Natural killer cell (primary cell): ENCODE data around the gene ISG20L2. TPM values are rescaled to one million over a fixed set of nuclear protein-coding genes. Genes with fewer than 3 reads are reported as not detected.

Experiments used
- ATAC-seq, 3 donors: fragments of 150-1000 bp in 2 of 3; fragments of 200-7000 bp in 1 of 3; cut with Tn5 transposase; 1 replicate in 1 of 3; 2 replicates in 2 of 3; pipeline ENCODE4 v1.10.0; 2021; ENCODE audit warnings: mild to moderate bottlenecking in 2 of 3, moderate library complexity in 2 of 3
- DNase-seq, 2 donors: peaks; one replicate each; pipeline versions ENCODE4 v3.0.0 to v3.0.0-alpha.2; 2013 to 2021; ENCODE audit warnings: mixed read lengths in 1 of 2
- H3K27ac ChIP-seq: one replicate; pipeline ENCODE4 v1.5.1; 2013; ENCODE audit warnings: mild to moderate bottlenecking, low read length
- H3K27me3 ChIP-seq: one replicate; pipeline ENCODE4 v1.6.1; 2013; ENCODE audit warnings: low read length; ENCODE audit not compliant: control insufficient read depth, insufficient read depth
- H3K36me3 ChIP-seq: one replicate; pipeline ENCODE4 v1.6.1; 2013; ENCODE audit warnings: low read length; ENCODE audit not compliant: control insufficient read depth, insufficient read depth
- H3K4me1 ChIP-seq: one replicate; pipeline ENCODE4 v1.6.1; 2013; ENCODE audit warnings: low read length; ENCODE audit not compliant: control insufficient read depth, insufficient read depth
- H3K4me3 ChIP-seq: one replicate; pipeline ENCODE4 v1.5.1; 2013; ENCODE audit warnings: low read length
- H3K9me3 ChIP-seq: one replicate; pipeline ENCODE4 v1.6.1; 2013; ENCODE audit warnings: low read length; ENCODE audit not compliant: control insufficient read depth, insufficient read depth
- H3K27ac Mint-ChIP-seq, 2 donors: one replicate each; pipeline ENCODE4 v1.8.0; 2022; ENCODE audit warnings: mild to moderate bottlenecking in 2 of 2, mixed read lengths in 2 of 2, moderate library complexity in 1 of 2
- H3K27me3 Mint-ChIP-seq, 2 donors: one replicate each; pipeline ENCODE4 v1.8.0; 2022; ENCODE audit warnings: low read depth in 2 of 2, mixed read lengths in 2 of 2
- H3K36me3 Mint-ChIP-seq: one replicate; pipeline ENCODE4 v1.8.0; 2022; ENCODE audit warnings: mixed read lengths
- H3K4me1 Mint-ChIP-seq, 2 donors: one replicate each; pipeline ENCODE4 v1.8.0; 2022; ENCODE audit warnings: mixed read lengths in 2 of 2
- H3K4me3 Mint-ChIP-seq: one replicate; pipeline ENCODE4 v1.8.0; 2022; ENCODE audit warnings: mild to moderate bottlenecking, moderate library complexity, mixed read lengths
- H3K9me3 Mint-ChIP-seq, 2 donors: one replicate each; pipeline ENCODE4 v1.8.0; 2022; ENCODE audit warnings: mixed read lengths in 2 of 2
- WGBS: methylation state at CpG from one replicate; pipeline ENCODE4 v1.1.7; 2013; ENCODE audit warnings: missing lambda C conversion rate; ENCODE audit not compliant: insufficient coverage; 5-methylcytosine and 5-hydroxymethylcytosine counted together
- intact Hi-C: fragments of 100-400 bp; cut with micrococcal nuclease; formaldehyde crosslinking; loops from one replicate; pipeline ENCODE4 v1.14.2; 2022
- total RNA-seq, 4 donors: library from RNA; stranded (reverse); fragments of 120-200 nt in 1 of 4; gene quantifications; one replicate each; pipeline versions ENCODE4 v1.2.3 to v1.2.4, GENCODE V29; 2013 to 2022
- TF ChIP-seq, protein P1 (sequence below): fragments of 200-600 bp; IDR thresholded peaks from one replicate; pipeline ENCODE4 v1.8.0; 2022; ENCODE audit warnings: antibody characterized with exemption

Gene ISG20L2
- total RNA-seq, 3 donors from 2014 or later (not counting 1 experiment from before 2014, with no cell fraction given), result 60.3 to 71.9 (median 68.7) TPM

DNA sequence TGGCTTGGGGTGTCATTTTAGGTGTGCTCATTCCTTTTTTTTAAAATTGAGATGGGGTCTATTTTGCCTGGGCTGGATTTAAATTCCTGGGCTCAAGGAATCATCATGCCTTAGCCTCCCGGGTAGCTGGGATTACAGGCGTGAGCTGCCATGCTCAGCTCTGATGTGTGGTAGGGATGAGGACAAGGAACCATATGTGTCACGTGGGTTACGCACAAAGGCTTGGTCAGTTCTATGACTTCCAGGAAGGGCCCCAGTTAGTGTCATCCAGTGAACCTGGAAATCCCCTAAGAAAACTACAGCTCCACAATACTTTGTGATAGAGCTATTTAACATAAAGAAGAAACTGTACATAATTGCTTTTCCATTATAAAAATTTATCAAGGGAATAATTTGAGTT, 7.0 kb downstream of the ISG20L2 start:
- WGBS, result 82% methylated on average over 4 of the region's 4 CpGs
- no peaks in the 10 kb centered on the region for H3K27me3 Mint-ChIP-seq

DNA sequence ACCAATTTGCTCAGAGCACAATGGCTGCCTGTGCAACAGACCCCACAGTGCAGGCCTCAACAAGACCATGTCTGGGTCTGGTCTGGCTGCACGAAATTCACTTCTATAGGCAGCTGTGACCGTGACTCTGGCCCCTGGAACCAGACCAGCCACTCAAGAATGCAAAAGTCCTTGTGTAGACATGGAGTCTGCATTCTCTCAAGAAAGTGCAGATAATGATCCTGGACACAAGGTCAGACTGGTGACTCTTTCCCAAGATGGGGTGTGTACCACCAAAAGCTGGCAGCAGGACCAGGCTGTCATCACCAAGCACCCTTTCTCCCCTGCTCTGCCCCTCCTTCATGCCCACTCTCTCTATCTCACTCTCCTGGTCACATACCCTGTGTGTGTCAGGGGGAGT, 7.4 kb downstream of the ISG20L2 start:
- Mint-ChIP-seq H3K36me3 (peaks cover 14% of the 10 kb centered on the region), H3K4me1 (peaks cover 20 to 22% of the 10 kb centered on the region in 2 donors), H3K27me3 (no peaks in the 10 kb centered on the region), H3K27ac (no peak overlapping the region), H3K4me3 (no peak overlapping the region), H3K9me3 (no peaks in the 10 kb centered on the region)
- no peak for DNase-seq
- WGBS, result 95% methylated on average over 2 of the region's 2 CpGs
- intact Hi-C loops, result no loop called here
- Histone ChIP-seq H3K4me1 (peaks cover 17% of the 10 kb centered on the region), H3K9me3 (no peaks in the 10 kb centered on the region), H3K27ac (no peak overlapping the region), H3K27me3 (no peaks in the 10 kb centered on the region), H3K4me3 (no peak overlapping the region), H3K36me3 (peaks cover 37% of the 10 kb centered on the region)
- ATAC-seq, result no peak
- TF ChIP-seq, protein P1, sequence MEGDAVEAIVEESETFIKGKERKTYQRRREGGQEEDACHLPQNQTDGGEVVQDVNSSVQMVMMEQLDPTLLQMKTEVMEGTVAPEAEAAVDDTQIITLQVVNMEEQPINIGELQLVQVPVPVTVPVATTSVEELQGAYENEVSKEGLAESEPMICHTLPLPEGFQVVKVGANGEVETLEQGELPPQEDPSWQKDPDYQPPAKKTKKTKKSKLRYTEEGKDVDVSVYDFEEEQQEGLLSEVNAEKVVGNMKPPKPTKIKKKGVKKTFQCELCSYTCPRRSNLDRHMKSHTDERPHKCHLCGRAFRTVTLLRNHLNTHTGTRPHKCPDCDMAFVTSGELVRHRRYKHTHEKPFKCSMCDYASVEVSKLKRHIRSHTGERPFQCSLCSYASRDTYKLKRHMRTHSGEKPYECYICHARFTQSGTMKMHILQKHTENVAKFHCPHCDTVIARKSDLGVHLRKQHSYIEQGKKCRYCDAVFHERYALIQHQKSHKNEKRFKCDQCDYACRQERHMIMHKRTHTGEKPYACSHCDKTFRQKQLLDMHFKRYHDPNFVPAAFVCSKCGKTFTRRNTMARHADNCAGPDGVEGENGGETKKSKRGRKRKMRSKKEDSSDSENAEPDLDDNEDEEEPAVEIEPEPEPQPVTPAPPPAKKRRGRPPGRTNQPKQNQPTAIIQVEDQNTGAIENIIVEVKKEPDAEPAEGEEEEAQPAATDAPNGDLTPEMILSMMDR, result no peak

More for the DNA sequence above, 7.0 kb downstream of the ISG20L2 start:
- ATAC-seq (no peak), DNase-seq (no peak)
- peaks cover 37% of the 10 kb centered on the region for H3K36me3 ChIP-seq
- no peaks in the 10 kb centered on the region for H3K9me3 ChIP-seq
- intact Hi-C loops, result no loop called here
- no peak overlapping the region for H3K27ac ChIP-seq
- H3K36me3 Mint-ChIP-seq, result peaks cover 14% of the 10 kb centered on the region
- no peak overlapping the region for H3K4me3 ChIP-seq
- H3K27ac Mint-ChIP-seq, result no peak overlapping the region
- H3K4me1 ChIP-seq, result peaks cover 21% of the 10 kb centered on the region
- TF ChIP-seq, protein P1, result no peak
- no peaks in the 10 kb centered on the region for H3K9me3 Mint-ChIP-seq
- H3K27me3 ChIP-seq, result no peaks in the 10 kb centered on the region
- H3K4me1 Mint-ChIP-seq, result peaks cover 20 to 21% of the 10 kb centered on the region in 2 donors
- H3K4me3 Mint-ChIP-seq, result no peak overlapping the region

DNA sequence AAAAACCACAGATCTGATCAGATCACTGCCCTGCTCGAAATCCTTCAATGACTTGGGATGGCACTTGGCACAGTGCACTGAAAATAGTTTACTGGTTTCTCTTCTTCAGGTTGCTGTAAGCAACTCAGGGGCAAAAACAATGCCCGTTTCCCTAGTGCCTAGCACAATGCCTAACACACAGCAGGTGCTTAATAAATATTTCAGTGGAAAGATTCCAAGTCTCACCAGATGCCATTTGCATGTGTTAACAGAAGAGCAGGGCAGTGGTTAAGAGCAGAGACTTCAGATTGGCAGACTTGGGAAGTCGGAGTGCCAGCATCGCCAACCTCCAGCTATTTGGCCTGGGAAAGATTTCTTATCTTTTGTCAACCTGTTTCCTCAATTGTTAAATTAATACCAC, 11.2 kb downstream of the ISG20L2 start:
- intact Hi-C loops, result no loop called here
- Mint-ChIP-seq H3K36me3 (peaks cover 12% of the 10 kb centered on the region), H3K27me3 (no peaks in the 10 kb centered on the region), H3K4me1 (peaks cover 5 to 20% of the 10 kb centered on the region in 2 donors), H3K9me3 (no peaks in the 10 kb centered on the region), H3K4me3 (no peak overlapping the region), H3K27ac (no peak overlapping the region)
- ATAC-seq (no peak), DNase-seq (no peak)
- TF ChIP-seq, protein P1, result no peak
- Histone ChIP-seq H3K9me3 (no peaks in the 10 kb centered on the region), H3K4me1 (no peaks in the 10 kb centered on the region), H3K27me3 (no peaks in the 10 kb centered on the region), H3K36me3 (peaks cover 18% of the 10 kb centered on the region), H3K27ac (no peak overlapping the region), H3K4me3 (no peak overlapping the region)
- 98% methylated on average over 4 of the region's 4 CpGs for WGBS

DNA sequence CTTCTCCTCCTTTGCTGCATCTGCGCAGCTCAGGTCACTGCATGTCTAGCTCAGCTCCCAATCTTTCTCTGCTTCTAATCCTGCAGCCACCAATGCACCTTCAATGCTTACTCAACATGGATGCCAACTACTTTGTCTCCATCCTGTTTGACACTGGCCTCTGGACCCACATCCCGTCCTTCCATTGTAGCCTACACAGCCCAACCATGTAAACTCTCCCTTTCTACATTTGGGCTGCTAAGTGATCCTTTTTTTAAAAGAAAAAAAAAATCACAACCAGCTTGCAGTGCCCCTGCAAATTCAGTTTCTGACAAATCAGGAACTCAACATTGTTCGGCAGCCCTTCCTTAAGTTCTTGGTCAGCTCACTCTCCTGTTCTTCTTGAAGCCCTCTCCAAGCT, 13.7 kb downstream of the ISG20L2 start:
- Histone ChIP-seq H3K4me1 (no peaks in the 10 kb centered on the region), H3K27ac (no peak overlapping the region), H3K4me3 (no peak overlapping the region), H3K27me3 (no peaks in the 10 kb centered on the region), H3K9me3 (no peaks in the 10 kb centered on the region), H3K36me3 (peaks cover 6% of the 10 kb centered on the region)
- H3K9me3 Mint-ChIP-seq, result no peaks in the 10 kb centered on the region
- TF ChIP-seq, protein P1, result no peak
- 100% methylated on average over 3 of the region's 3 CpGs for WGBS
- H3K36me3 Mint-ChIP-seq, result peaks cover 12% of the 10 kb centered on the region
- H3K27ac Mint-ChIP-seq, result no peak overlapping the region
- H3K27me3 Mint-ChIP-seq, result no peaks in the 10 kb centered on the region
- DNase-seq (no peak), ATAC-seq (no peak)
- intact Hi-C loops, result no loop called here
- no peak overlapping the region for H3K4me3 Mint-ChIP-seq
- peaks cover 5 to 20% of the 10 kb centered on the region in 2 donors for H3K4me1 Mint-ChIP-seq
